Lower leg skin (tissue), 4 donors: ENCODE measurements around the gene BATF. TPM values are rescaled to one million over a fixed set of nuclear protein-coding genes. Genes with fewer than 3 reads are reported as not detected.

Experiments
- DNase-seq, 2 donors: peaks; one replicate each; pipeline ENCODE4 v3.0.0-alpha.2; 2019; ENCODE audit warnings: low spot score in 2 of 2
- H3K4me3 ChIP-seq: fragments of 200-600 bp; sonication (generic); 2 replicates; pipeline ENCODE4 v1.5.1; 2017; ENCODE audit warnings: mild to moderate bottlenecking, low read depth; ENCODE audit not compliant: poor library complexity, severe bottlenecking
- POLR2A ChIP-seq, 2 donors: fragments of 450-650 bp; IDR thresholded peaks; one replicate each; pipeline ENCODE4 v1.6.1; 2016 to 2017; ENCODE audit warnings: antibody characterized with exemption in 2 of 2, mild to moderate bottlenecking in 1 of 2, moderate library complexity in 1 of 2
- WGBS, 2 donors: methylation state at CpG; one replicate each; pipeline ENCODE4 v1.1.5; 2018; 5-methylcytosine and 5-hydroxymethylcytosine counted together
- intact Hi-C: fragments of 100-400 bp; cut with DNase I; formaldehyde crosslinking; loops from one replicate; pipeline ENCODE4 v1.15.0; 2023; ENCODE audit warnings: low total_unique reads
- total RNA-seq, 4 donors: library from RNA; depleted of rRNA; stranded (reverse); fragments of >200 nt; gene quantifications; one replicate each; pipeline ENCODE4 v1.1.0, GENCODE V29; 2016
- TF ChIP-seq, protein P1 (sequence below), 3 donors: fragments of 450-650 bp; IDR thresholded peaks; one replicate each; pipeline ENCODE4 v1.5.1; 2016; ENCODE audit warnings: antibody characterized with exemption in 3 of 3, mild to moderate bottlenecking in 3 of 3, moderate library complexity in 2 of 3

The BATF gene
- total RNA-seq, 4 donors from 2014 or later, result 2.1 to 7.3 (median 4.6) TPM

DNA sequence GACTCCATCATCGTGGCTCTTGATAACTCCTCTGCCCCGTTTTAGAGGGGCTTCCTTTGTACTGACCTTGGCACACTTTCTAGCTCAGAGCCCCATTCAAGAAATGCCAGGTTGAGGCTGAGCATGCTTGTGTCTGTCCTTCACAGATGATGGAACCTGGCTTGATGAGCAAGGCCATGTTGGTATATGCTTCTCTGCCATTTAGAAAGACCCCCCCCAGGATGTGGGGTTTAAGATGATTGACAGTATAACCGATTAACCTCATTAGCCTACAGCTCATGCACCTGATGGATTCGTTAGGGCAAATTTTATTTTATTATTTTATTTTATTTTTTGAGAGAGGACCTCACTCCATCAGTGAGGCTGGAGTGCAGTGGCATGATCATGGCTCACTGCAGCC is 21.0 kb downstream of the BATF start:
- DNase-seq, result no peak
- no peak for TF ChIP-seq POLR2A (IDR thresholded peaks at IDR 0.05)
- TF ChIP-seq, protein P1, sequence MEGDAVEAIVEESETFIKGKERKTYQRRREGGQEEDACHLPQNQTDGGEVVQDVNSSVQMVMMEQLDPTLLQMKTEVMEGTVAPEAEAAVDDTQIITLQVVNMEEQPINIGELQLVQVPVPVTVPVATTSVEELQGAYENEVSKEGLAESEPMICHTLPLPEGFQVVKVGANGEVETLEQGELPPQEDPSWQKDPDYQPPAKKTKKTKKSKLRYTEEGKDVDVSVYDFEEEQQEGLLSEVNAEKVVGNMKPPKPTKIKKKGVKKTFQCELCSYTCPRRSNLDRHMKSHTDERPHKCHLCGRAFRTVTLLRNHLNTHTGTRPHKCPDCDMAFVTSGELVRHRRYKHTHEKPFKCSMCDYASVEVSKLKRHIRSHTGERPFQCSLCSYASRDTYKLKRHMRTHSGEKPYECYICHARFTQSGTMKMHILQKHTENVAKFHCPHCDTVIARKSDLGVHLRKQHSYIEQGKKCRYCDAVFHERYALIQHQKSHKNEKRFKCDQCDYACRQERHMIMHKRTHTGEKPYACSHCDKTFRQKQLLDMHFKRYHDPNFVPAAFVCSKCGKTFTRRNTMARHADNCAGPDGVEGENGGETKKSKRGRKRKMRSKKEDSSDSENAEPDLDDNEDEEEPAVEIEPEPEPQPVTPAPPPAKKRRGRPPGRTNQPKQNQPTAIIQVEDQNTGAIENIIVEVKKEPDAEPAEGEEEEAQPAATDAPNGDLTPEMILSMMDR (IDR thresholded peaks at IDR 0.05), result no peak
- WGBS, 2 donors, result 55 to 75% methylated on average over 4 of the region's 4 CpGs
- intact Hi-C loops, result no loop called here
- no peak overlapping the region for H3K4me3 ChIP-seq

DNA sequence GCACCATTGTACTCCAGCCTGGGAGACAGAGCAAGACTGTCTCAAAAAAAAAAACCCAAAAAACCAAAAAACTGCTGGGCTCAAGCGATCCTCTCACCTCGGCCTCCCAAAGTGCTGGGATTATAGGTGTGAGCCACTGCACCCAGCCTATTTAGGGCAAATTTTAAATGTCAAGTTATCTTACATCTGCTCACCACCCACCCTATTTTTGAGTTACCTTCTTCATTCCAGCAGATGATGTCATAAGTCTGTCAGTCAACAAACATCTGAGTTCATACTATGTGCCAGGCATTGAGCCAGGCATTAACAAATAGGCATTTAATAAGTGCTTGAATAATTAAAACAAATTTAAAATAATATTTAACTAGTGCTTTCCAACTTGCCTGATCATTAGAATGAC is 21.5 kb downstream of the BATF start:
- intact Hi-C loops, result no loop called here
- 85 to 93% methylated on average over 2 of the region's 2 CpGs for WGBS, 2 donors
- no peak overlapping the region for H3K4me3 ChIP-seq
- TF ChIP-seq, protein P1 (IDR thresholded peaks at IDR 0.05), result no peak
- DNase-seq, result no peak

GRCh38 chr14:75545907-75546306 is 23.6 kb downstream of the BATF start:
- DNase-seq, result no peak
- H3K4me3 ChIP-seq, result no peak overlapping the region
- intact Hi-C loops, result no loop called here
- TF ChIP-seq, protein P1 (IDR thresholded peaks at IDR 0.05), result no peak
- no peak for TF ChIP-seq POLR2A (IDR thresholded peaks at IDR 0.05)
- 88 to 89% methylated on average over 13 of the region's 13 CpGs for WGBS, 2 donors

DNA sequence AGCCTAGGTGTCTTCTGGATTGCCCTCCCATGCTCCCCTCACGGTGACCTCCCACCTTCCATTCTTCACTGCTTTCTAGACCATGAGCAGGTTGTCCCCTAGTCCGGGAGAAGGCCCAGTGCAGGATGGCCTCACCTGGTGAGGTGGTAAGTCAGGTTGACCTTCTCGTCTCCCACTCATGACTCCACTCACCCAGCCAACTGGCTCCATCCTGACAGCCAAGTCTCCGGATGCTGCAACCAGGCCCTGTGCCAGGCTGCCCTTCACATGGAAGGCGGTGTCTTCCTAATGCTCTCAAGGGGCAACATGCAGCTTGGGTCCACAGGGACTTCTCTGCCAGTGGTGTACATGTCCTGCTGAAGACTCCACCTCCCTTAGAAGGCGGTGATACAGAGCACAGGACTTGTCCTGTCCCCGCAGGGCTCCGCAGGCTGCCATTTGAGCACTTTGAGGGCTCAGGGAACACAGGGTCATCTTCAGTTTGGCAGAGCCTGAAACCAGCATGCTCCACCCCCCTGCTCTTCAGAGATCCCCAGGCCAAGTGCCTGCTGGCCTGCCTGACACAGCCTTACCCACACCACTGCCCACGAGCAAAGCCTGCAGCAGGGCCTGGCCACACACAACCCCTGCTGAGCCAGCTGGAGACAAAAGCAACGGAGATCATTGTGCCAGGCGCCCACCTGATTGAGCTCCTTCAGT is 25.4 kb downstream of the BATF start:
- no peak for TF ChIP-seq POLR2A (IDR thresholded peaks at IDR 0.05)
- TF ChIP-seq, protein P1 (IDR thresholded peaks at IDR 0.05), result no peak
- DNase-seq, result no peak
- no peak overlapping the region for H3K4me3 ChIP-seq
- intact Hi-C loops, result no loop called here
- WGBS, 2 donors, result 87 to 90% methylated on average over 10 to 11 of the region's 11 CpGs

- TF ChIP-seq, protein P1 (IDR thresholded peaks at IDR 0.05), result no peak
- TF ChIP-seq POLR2A (IDR thresholded peaks at IDR 0.05), result no peak
- no peak for DNase-seq
- H3K4me3 ChIP-seq, result no peak overlapping the region
- 50 to 63% methylated on average over 7 of the region's 7 CpGs for WGBS, 2 donors
- intact Hi-C loops, result no loop called here
These were observed 26.3 kb downstream of the BATF start for GRCh38 chr14:75548544-75548943.

- intact Hi-C loops, result no loop called here
- no peak overlapping the region for H3K4me3 ChIP-seq
- 39 to 53% methylated on average over 5 of the region's 5 CpGs for WGBS, 2 donors
- TF ChIP-seq, protein P1 (IDR thresholded peaks at IDR 0.05), result no peak
- DNase-seq, result no peak
These were observed 26.9 kb downstream of the BATF start for GRCh38 chr14:75549169-75549568.
